Measurements from ENCODE around the gene ZWINT. TPM values are rescaled to one million over a fixed set of nuclear protein-coding genes. Genes with fewer than 3 reads are reported as not detected.

ZWINT gene, protein sequence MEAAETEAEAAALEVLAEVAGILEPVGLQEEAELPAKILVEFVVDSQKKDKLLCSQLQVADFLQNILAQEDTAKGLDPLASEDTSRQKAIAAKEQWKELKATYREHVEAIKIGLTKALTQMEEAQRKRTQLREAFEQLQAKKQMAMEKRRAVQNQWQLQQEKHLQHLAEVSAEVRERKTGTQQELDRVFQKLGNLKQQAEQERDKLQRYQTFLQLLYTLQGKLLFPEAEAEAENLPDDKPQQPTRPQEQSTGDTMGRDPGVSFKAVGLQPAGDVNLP
- total RNA-seq (2022; extraction: Qiagen RNA extraction): 71.6 to 97.4 TPM (median 75.4 TPM) in 5 replicates

GRCh38 chr10:56360967-56361612 is at the start of gene ZWINT:
Gene ZWINT, minus strand, starts transcription at chr10:56361259. Its CDS starts 23 bp downstream, at chr10:56361236.

All from A549 treated with AZD2906 at 1 μM for 4 hours (cell line).